NCI-H1105 treated with DMSO at 0.1 percent for 48 hours (cell line): Measurements from ENCODE around the gene NCAM2.

ENCODE experiments used
- DNase-seq: peaks from one replicate; lab custom pipeline; 2025; lab: John Stamatoyannopoulos, UW

NCAM2 gene

DNA sequence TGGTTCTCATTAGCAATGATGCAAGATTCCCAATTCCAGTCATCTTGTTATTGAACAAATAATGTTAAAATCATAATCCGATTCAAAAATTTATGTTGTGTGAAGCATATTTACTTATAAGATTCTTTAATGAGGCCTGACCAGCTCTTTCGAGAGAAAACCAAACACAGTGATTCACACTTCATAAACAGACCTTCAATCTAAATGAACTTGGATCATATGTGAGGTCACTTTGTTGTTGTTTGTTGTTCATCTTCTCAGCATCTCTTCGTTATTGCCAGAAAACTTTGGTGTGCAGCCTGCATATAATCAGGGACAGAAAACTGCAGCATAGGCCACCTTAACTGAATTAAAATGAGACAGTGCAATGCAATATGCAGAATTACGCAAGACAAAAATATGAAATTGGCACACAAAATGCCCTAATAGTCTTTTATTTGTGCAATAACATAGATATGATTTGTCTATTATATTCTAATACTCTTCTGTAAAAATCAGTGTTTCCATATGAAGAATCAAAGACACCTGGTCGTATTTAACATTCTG, 30.1 kb downstream of the NCAM2 start:
- no peak for DNase-seq

DNA sequence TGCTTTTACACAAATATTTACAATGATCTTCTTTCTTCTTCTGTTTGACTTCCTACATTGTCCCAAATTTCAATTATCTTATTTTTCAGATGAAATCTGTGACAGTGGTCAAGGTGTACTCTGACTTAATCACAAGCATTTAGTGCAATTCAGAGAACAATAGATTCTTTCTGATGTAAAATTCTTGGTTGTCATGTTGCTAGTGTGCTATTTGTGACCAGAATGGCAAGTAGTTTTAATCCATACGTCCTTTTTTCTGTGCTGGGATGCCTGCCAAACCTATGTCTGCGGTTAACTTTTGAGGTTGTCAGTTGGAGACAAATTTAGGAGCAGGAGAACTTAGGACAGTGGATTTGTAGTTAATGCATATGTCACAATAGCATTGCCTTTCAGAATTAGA, 31.0 kb downstream of the NCAM2 start:
- peak; percentile 34 for DNase-seq

DNA sequence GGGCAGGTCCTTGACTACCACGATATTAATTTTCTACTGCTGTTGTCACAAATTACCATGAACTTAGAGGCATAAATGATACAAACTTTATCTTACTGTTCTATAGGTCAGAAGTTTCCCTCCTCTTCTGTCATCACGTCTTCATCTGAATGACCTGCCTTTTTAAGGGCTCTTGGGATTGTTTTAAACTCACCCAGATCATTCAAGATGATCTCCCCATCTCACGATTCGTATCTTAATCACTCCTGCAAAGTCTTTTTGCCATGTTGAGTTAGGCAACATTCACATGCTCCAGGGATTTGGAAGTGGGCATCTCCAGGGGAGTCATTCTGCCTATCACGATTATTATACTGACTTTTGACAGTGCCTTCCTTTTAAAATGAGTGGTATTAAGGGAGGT, 32.1 kb downstream of the NCAM2 start:
- DNase-seq = no peak

DNA sequence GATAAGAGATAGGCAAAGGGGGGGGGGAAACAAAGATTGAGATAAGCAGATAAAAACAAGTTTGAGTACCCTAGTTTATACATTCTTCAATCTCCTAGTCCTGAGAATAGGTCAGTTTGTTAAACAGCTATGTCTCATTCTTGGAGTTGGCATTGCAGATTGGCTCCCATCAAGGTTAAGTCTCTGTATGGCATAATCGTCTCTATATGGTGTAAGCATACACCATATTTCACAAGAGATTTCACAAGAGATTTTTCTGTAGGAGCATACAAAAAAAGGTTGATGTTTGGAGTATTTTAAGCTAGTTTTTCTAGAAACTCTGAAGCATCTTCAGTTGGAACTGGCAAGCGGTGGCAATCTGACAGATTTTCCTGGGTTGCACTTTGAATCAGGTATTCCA, 35.8 kb downstream of the NCAM2 start:
- no peak for DNase-seq

DNA sequence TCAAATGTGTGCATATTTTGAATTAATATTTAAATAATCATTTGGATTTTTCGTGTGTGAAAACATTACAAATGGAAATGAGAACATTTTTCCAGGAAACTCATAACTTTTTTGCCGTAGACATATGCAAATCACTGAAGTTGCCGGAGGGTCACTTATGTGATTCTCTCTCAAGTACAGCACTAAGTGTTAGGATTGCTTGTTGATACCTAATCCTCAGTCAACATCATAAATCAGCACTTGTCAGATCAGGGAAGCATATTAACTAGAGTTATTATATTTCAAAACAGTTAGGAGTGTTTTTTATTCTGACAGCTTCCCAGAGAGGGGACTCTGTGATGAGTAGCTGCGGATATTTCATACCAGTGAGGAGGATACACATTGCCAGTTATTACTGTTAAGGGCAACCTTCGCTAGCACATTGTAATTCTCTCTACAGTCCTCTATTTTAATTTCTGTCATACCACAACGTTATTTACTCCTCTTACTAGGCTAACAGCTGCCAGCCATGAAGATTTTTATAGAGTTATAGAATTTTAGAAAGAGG, 41.5 kb downstream of the NCAM2 start:
- DNase-seq = peak; percentile 40

DNA sequence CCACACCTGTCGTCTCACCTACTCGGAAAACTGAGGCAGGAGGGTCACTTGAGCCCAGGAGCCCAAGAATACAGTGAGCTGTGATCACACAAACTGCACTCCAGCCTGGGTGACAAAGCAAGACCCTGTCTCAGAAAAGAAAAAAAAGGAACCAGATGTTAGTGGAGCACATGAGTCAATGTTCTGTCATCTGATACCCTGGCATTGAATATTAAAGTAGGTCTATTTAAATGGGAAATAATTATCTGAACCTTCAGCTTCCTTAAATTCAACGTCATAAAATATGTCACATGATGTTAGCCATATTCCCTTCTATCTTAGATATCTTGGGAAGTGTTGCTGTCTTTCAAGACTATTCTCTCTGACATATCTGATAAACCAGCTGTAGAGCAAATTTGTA, 47.3 kb downstream of the NCAM2 start:
- DNase-seq = no peak

DNA sequence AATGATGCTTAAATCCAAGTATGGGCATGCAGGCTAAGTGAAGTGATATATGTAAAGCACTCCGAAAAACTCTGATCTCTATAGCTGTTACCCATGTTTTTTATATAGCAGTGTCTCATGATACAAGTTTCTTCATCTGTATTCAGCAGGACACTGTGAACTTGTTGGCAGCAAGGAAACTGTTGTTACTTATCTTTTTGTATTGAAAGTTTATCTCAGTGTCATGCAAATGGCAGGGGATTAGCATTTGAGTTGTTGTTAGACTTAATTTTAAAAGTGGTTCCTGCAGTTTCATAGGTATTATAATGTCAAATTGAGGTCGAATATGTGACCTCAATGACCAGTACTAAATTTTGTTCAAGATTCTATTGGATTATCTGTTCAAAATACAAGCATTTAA, 47.9 kb downstream of the NCAM2 start:
- DNase-seq = no peak

DNA sequence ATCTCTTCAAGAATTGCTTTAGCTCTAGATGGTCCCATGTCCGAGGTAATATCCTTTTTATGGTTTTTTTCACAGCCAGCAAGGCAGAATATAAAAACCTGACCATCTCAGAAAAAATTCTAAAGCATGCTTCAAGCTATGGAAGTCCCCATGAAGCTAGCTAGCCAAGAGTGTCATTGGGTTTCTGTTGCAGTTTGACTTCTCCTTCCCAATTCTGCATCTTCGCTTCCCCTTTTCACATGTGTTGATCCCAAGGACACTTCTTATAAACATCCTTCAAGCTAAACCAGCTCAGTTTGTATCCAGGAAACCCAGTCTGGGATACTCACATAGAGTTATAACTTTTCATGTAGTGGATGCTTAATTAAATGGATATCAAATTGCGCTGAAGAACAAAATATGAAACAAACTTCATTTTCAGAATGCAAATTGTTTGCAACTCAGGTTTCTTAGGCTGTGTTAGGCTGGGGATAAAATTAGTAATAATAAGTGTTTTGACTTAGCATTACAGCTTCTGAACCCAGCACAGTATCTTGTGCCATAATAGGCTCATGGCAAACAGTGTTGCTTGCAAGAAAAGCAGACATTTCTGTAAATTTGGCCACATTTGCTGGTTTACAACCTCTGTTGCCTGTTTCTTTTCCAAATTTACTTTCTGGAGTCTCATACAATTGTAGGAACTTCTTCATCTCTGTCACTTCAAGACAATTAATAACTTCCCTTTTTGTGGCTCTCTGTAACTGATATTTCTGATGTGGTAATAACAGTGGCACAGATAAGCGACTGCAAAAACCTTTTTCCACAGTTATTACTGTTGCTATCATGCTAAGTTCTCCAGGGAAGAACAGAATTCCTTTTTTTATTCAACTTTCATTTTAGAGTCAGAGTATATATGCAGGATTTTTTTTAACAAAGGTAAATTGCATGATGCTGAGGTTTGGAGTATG, 53.2 kb downstream of the NCAM2 start:
- no peak for DNase-seq

DNA sequence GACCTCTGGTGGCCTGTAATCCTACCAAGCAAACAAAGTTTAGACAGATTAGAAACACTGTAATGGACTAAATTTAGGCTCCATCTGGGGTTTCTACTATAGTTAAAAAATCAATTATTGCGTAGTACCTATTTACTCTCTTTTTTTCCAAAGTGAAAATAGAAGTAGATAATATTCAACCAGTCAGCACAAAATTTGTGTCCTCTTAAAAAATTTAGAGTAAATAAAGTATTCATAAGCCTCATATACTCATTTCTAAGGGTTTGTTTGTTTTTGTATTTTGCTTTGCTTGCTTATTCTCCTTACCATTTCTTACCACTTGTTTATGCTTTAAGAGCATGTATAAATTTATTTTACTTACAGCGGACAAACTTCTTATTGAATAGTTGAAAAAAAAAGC, 54.5 kb downstream of the NCAM2 start:
- no peak for DNase-seq

DNA sequence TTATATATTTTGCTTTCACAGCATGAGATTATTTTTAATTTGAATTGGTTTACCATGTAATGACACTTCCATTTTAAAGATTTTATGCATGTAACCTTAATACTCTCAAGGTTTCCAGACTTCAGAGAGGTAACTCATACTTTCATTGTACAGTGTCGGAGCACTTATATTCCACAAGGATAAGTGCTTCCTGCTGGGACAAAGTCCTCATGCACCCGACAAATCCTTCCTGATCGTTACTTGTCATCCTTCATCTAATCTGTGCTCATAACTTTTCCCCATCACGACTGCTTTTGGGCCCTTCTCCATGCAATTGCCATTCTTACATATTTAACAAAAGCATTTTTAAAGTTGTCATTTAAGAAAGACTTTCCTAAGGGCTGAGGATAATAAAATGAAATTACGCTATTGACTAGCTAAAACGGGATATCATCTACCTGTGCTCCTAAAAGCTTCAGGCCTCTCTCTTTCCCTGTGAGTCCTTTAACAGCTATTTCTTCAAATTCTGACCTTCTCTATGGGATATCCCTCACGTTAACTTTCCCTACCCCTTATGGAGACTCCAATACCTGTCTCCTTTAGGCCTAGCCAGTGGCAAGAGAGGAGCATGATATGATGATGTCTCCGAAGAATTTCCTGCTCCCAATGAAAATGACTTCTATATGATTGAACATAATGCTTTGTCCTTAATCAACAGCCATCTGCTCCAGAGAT, 59.3 kb downstream of the NCAM2 start:
- DNase-seq = no peak

DNA sequence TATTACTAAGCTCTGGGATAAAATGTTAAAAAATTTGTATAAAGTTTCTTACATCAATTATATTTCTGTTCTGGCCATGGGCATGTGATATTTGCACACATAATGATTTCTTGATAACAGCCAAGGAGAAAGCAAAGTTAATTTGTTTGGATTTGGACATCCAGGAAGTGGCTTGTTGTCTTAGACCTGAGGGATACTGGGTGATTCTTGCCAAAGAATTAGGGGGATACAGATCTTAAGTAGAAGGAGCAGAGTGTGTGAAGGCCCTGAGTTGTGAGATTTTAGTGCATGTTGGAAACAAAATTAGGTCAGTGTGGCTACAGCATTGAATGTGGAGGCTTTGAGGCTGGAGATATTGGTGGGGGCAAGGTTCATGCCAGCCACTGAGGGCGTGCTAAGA, 65.6 kb downstream of the NCAM2 start:
- DNase-seq = no peak

DNA sequence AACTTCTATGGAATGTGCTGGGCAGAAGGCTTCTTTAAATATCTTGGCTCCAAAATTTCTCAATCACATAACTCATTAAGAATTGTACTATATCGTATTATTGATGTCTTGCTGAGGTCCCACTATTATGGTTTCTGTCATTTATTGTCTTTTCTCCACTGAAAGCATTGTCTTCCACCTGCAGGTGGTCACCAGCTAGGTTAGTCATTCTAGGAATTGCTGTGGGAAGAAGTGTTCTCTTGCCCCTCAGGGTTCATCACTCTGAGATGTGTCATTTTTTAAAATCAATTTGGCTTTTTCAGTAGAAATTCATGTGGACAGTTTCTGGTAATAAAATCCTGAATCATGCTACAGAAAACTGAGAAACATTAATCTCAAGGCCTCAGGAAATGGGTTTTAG, 66.1 kb downstream of the NCAM2 start:
- no peak for DNase-seq

DNA sequence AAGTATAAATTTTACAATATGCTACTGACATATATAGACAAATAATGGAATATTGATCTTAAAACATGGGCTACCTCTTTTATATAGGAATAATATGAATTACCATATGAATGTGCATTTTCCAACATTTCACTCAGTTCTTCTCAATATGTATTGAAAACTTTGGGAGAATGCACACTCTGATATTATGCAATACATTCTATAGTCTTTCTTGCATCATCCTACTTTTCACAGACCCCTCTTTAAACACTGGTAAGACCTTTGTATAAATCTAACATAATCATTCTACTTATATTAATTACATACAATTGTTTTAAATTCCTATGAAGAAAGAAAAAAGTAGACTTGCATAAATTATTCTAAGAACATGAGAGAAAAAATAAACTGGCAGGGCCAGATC, 69.2 kb downstream of the NCAM2 start:
- DNase-seq = no peak

DNA sequence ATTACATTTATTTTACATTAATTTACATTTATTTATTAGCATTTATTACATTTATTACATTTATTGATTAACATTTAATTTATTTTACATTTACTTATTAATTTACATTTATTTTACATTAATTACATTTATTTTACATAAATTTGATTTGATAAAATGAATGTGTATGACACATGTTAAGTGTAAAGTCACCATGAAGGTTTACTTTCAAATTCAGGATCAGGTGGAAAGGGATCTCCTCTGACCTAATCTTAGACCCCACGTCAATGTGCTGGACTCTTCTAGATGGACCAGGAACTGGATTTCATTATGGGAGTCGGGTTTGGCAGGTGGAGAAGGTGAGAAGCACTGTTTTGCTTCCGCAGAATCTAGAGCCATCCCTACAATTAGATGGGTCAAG, 76.1 kb downstream of the NCAM2 start:
- no peak for DNase-seq

DNA sequence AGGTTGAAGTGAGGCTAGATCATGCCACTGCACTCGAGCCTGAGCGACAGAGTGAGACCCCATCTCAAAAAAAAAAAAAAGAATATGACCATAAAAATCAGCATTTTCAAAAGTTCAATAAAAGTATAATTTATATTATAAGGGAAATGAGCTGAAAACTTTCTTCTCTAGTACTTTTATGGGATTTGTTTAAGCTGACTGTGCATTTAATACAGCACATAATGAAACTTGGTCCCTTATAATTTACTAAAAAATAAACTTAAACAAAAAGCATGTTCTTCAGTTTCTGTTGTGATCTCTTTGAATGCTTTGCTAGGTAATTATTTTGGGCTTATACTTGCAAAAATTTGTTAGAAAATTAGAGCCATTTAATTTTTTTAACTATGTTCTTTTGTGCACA, 77.8 kb downstream of the NCAM2 start:
- no peak for DNase-seq

DNA sequence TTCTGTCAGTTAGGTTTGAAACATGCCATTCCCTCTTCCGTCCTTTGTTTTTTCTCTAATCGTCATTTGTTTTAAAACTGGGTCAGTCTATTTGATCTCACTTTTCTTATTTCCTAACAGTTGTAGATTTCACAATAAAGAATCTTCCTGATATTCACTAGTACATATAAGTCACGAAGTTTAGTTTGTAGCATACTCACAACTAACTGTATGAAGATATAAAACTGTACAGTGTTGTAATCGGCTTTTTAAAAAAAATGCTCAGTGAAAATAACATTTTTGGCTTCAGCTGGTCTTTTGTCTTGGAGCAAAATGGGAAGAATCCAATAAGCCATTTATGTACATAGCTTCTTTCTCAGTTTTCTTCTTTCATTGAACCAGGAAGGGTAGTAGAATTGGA, 78.3 kb downstream of the NCAM2 start:
- no peak for DNase-seq

DNA sequence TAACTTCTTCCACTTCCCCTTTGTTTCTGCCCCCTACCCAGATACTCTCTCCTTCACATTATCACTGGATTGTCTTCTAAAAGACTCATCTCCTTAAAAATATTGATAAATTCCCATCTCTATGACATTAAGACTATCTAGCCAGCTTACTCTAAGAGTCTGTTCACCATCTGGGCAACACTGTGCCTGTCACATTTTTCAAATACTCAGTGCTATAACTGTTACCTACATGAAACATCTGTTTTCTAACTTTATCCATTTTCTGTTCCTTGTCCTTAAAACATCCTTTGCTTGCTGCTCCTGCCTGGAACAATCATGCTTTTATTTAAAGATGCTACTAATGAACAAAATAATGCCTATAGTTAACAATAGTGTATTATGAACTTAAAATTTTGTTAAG, 81.4 kb downstream of the NCAM2 start:
- no peak for DNase-seq

DNA sequence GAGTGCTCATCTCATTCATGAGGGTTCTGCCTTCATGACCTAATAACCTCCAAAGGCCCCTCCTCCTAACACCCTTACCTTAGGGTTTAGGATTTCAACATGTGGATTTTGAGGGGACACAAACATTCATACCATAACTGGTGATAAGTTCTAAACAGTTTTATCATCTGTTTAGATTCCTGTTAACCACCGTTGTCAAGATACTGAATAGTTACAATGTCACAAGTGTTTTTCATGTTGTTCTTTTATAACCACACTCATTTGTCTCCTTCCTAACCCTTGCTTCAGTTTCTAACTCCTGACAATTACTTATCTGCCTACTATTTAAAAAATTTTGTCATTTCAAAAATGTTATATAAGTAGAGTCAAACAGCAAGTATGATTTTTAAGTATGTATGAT, 86.0 kb downstream of the NCAM2 start:
- DNase-seq = no peak

DNA sequence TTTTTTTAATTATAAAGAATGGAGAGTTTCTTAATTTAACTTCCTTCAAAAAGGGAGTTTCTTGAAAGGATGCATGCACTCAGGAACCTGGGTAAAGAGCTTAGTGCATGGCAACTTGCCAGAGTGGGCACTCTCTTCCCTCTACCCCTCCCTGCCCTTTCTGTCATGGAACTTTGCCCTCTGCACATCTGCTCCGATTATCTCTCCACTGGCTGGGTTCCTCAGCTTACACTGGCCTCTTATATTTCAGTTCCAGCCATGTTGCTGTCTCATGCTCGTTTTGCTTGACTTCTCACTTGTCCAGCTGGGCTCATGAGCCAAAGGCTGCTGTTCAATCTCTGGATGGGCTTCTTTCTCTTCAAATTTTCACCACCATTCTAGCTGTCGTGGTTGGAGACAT, 87.0 kb downstream of the NCAM2 start:
- DNase-seq = peak; percentile 4

DNA sequence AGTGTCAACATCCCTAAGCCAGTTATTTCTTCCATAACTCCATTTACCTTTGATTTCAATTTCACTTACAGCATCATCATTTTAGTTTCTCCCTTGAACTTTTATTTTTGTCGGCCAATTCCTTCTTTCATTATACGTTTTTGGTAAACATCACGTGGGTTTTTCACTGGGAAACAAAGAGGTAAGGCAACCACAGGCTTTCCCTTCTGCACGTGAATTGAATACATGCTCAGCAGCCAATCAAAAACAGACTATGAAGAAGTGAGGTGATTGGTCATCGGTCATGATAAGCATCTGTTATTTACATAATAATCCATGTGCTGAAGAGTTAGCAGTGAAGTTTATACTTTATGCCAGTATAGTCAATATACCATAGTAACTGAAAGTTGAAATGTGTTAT, 98.7 kb downstream of the NCAM2 start:
- DNase-seq = no peak

DNA sequence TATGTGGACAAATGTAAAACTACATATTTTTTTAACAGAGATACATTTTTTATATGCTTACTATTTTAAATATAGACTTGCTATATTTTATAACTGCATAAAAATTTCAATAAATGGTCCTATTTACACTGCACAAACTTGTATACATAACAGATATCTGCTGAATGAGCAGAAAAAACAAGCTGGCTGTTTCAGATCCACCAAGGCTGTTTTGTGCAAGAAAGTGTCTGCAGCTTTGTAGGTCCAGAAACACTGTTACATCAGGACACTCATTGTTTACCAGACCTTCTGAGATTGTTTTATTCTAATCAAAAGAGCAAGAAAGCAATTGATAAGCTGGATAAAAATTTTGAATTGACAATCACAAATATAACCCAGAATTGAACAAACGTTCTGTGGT, 99.3 kb downstream of the NCAM2 start:
- no peak for DNase-seq

DNA sequence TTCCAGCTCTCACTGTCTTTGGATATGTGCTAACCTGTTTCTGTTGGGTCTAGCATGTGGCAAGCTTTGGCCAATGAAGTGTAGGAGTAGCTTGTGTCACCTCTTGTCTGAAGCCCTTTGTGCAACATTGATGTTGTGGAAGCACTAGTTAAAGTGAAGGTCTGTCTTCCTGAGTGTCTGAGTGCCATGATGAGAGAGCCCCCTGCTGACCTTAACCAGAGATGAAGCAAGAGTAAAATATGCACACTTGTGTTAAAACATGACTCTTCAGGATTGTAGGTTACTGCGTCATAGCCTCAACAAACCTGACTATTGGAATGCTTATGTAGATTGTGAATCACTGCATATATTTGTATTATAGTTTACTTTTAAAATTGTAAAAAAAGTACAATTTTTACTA, 103.7 kb downstream of the NCAM2 start:
- DNase-seq = peak; percentile 44

DNA sequence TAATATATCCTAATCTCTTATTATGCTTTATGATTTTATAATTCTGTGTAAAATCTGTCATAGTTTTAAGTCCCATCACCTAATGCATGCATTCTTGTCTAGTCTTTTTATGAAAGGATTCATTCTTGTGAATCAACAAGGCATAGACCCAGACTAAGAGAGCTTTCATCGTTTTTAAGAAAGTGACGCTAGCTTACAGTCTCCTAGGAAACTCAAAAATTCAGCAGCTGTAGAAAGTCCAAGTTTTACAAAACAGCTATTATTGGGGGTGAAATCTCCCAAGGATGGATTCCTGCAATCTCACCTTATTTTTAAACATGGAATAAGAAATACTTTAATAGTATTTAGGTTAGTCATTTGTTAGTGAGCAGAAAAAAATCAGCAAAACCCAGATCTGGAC, 104.7 kb downstream of the NCAM2 start:
- no peak for DNase-seq
